Bronchial epithelial cell (primary cell): Measurements from ENCODE around the gene FBLL1. TPM values are rescaled to one million over a fixed set of nuclear protein-coding genes. Genes with fewer than 3 reads are reported as not detected.

Experiments used
- total RNA-seq: library from RNA; depleted of rRNA; stranded (reverse); fragments of >200 nt; gene quantifications from 2 replicates; pipeline ENCODE4 v1.2.1, GENCODE V29; 2014

Gene FBLL1
- total RNA-seq, 1 donor from 2014 or later = not detected

Other genes starting within 250 kb of the FBLL1 start
- 20.8 and 23.2 TPM in 2 replicates for gene WWC1, start 237.7 kb upstream of the FBLL1 start, total RNA-seq
- gene RARS1, start 42.8 kb upstream of the FBLL1 start, total RNA-seq = 105 and 122 TPM in 2 replicates
- gene PANK3, start 50.1 kb downstream of the FBLL1 start, total RNA-seq = 55.8 and 61.3 TPM in 2 replicates